ENCODE measurements around the gene SH3PXD2A.

Gene SH3PXD2A

GRCh38 chr10:103812432-103812831 lies 42.9 kb downstream of the SH3PXD2A start:
- no peak for DNase-seq (ENCODE audit: low read depth)

GRCh38 chr10:103812004-103812403 lies 43.4 kb downstream of the SH3PXD2A start:
- DNase-seq (ENCODE audit: low read depth) = no peak

- DNase-seq (ENCODE audit: low read depth) = no peak
Observed at GRCh38 chr10:103811463-103811862, 43.9 kb downstream of the SH3PXD2A start.

GRCh38 chr10:103808780-103809179 lies 46.6 kb downstream of the SH3PXD2A start:
- DNase-seq (ENCODE audit: low read depth) = no peak

GRCh38 chr10:103807996-103808395 lies 47.4 kb downstream of the SH3PXD2A start:
- DNase-seq (ENCODE audit: low read depth) = no peak

GRCh38 chr10:103806395-103807187 lies 48.8 kb downstream of the SH3PXD2A start:
- no peak for DNase-seq (ENCODE audit: low read depth)

- no peak for DNase-seq (ENCODE audit: low read depth)
Observed at GRCh38 chr10:103805781-103806180, 49.6 kb downstream of the SH3PXD2A start.

- DNase-seq (ENCODE audit: low read depth) = no peak
Observed at GRCh38 chr10:103804871-103805270, 50.5 kb downstream of the SH3PXD2A start.

GRCh38 chr10:103803941-103804340 lies 51.4 kb downstream of the SH3PXD2A start:
- peak; percentile 6 for DNase-seq (ENCODE audit: low read depth)

- no peak for DNase-seq (ENCODE audit: low read depth)
Observed at GRCh38 chr10:103802637-103803353, 52.6 kb downstream of the SH3PXD2A start.

GRCh38 chr10:103802081-103802480 lies 53.3 kb downstream of the SH3PXD2A start:
- DNase-seq (ENCODE audit: low read depth) = no peak

- DNase-seq (ENCODE audit: low read depth) = peak; percentile 12
Observed at GRCh38 chr10:103800789-103801540, 54.4 kb downstream of the SH3PXD2A start.

- DNase-seq (ENCODE audit: low read depth) = no peak
Observed at GRCh38 chr10:103800089-103800488, 55.3 kb downstream of the SH3PXD2A start.

GRCh38 chr10:103799341-103799740 lies 56.0 kb downstream of the SH3PXD2A start:
- no peak for DNase-seq (ENCODE audit: low read depth)

- DNase-seq (ENCODE audit: low read depth) = no peak
Observed at GRCh38 chr10:103798511-103798910, 56.9 kb downstream of the SH3PXD2A start.

GRCh38 chr10:103797857-103798256 lies 57.5 kb downstream of the SH3PXD2A start:
- no peak for DNase-seq (ENCODE audit: low read depth)

GRCh38 chr10:103795634-103796270 lies 59.6 kb downstream of the SH3PXD2A start:
- no peak for DNase-seq (ENCODE audit: low read depth)

GRCh38 chr10:103794996-103795395 lies 60.4 kb downstream of the SH3PXD2A start:
- no peak for DNase-seq (ENCODE audit: low read depth)

GRCh38 chr10:103793920-103794883 lies 61.2 kb downstream of the SH3PXD2A start:
- DNase-seq (ENCODE audit: low read depth) = no peak

GRCh38 chr10:103793429-103793828 lies 61.9 kb downstream of the SH3PXD2A start:
- DNase-seq (ENCODE audit: low read depth) = no peak

- DNase-seq (ENCODE audit: low read depth) = no peak
Observed at GRCh38 chr10:103792547-103792946, 62.8 kb downstream of the SH3PXD2A start.

All from activated T-cell treated with anti-CD3 and anti-CD28 coated beads for 24 hours (primary cell).